H1 (cell line): ENCODE measurements around the gene GLG1.

Experiments
- ASH2L ChIP-seq: fragments of 200-600, 300-600 bp; sonication (generic); IDR thresholded peaks from one replicate; pipeline ENCODE4 v1.7.1; 2017; ENCODE audit warnings: low read length
- ATF2 ChIP-seq: IDR thresholded peaks from 2 replicates; pipeline ENCODE4 v1.6.1; 2012; ENCODE audit warnings: low read length, inconsistent platforms
- CHD2 ChIP-seq: IDR thresholded peaks from 2 replicates; pipeline ENCODE4 v1.6.1; 2012; ENCODE audit warnings: low read length, improper control_type of control experiment
- CTCF ChIP-seq, 3 experiments: IDR thresholded peaks; 1 replicate in 2 of 3; 2 replicates in 1 of 3; pipeline versions ENCODE4 v1.5.1 to v1.6.1; 2011; ENCODE audit warnings: low read length in 3 of 3, mild to moderate bottlenecking in 3 of 3, inconsistent platforms in 2 of 3, low read depth in 1 of 3, moderate library complexity in 1 of 3; ENCODE audit not compliant: insufficient read depth in 1 of 3; ENCODE audit errors: control extremely low read depth in 1 of 3
- EP300 ChIP-seq, 2 experiments: IDR thresholded peaks; 1 replicate in 1 of 2; 2 replicates in 1 of 2; pipeline ENCODE4 v1.6.1; 2011 to 2012; ENCODE audit warnings: low read depth in 2 of 2, low read length in 2 of 2, mild to moderate bottlenecking in 2 of 2, borderline replicate concordance in 1 of 2, inconsistent platforms in 1 of 2, moderate library complexity in 1 of 2
- EZH2 ChIP-seq: fragments of 200-600 bp; sonication (generic); IDR thresholded peaks from 2 replicates; pipeline ENCODE4 v1.7.1; 2012; ENCODE audit warnings: low read depth, mild to moderate bottlenecking, moderate library complexity, low read length, inconsistent platforms; ENCODE audit not compliant: severe bottlenecking
- KDM1A ChIP-seq: fragments of 200-600, 300-600 bp; sonication (generic); IDR thresholded peaks from 2 replicates; pipeline ENCODE4 v1.7.1; 2016; ENCODE audit warnings: mild to moderate bottlenecking, low read length, borderline replicate concordance
- MAFK ChIP-seq: IDR thresholded peaks from 2 replicates; pipeline ENCODE4 v1.6.1; 2012; ENCODE audit warnings: low read depth, mild to moderate bottlenecking, improper control_type of control experiment, low read length
- MAX ChIP-seq: IDR thresholded peaks from 2 replicates; pipeline ENCODE4 v1.6.1; 2012; ENCODE audit warnings: inconsistent platforms
- POLR2A ChIP-seq, 2 experiments: IDR thresholded peaks; 1 replicate in 1 of 2; 2 replicates in 1 of 2; pipeline ENCODE4 v1.6.1; 2011; ENCODE audit warnings: low read depth in 2 of 2, low read length in 2 of 2, mild to moderate bottlenecking in 2 of 2; ENCODE audit errors: control extremely low read depth in 1 of 2
- POLR2AphosphoS5 ChIP-seq: IDR thresholded peaks from 2 replicates; pipeline ENCODE4 v1.6.1; 2011; ENCODE audit warnings: low read depth, low read length
- POU5F1 ChIP-seq: IDR thresholded peaks from 2 replicates; pipeline ENCODE4 v1.6.1; 2011; ENCODE audit warnings: low read depth, mild to moderate bottlenecking, low read length, moderate library complexity
- SP1 ChIP-seq: IDR thresholded peaks from 2 replicates; pipeline ENCODE4 v1.6.1; 2011; ENCODE audit warnings: low read depth, low read length
- TAF1 ChIP-seq: IDR thresholded peaks from 2 replicates; pipeline ENCODE4 v1.6.1; 2011; ENCODE audit warnings: mild to moderate bottlenecking, low read depth, low read length

GRCh38 chr16:74578838-74579237, 28.1 kb downstream of the GLG1 start:
- TF ChIP-seq MAFK = no peak
- no peak for TF ChIP-seq CTCF (IDR thresholded peaks at IDR 0.05; ENCODE audit: control extremely low read depth in 1 of 3, insufficient read depth in 1 of 3, low read depth in 1 of 3, low read length in 3 of 3)
- TF ChIP-seq ATF2 = no peak
- TF ChIP-seq EP300 (IDR thresholded peaks at IDR 0.05; ENCODE audit: borderline replicate concordance in 1 of 2, low read depth in 2 of 2, low read length in 2 of 2) = no peak
- TF ChIP-seq POLR2A (IDR thresholded peaks at IDR 0.05; ENCODE audit: control extremely low read depth in 1 of 2, low read depth in 2 of 2, low read length in 2 of 2) = no peak
- TF ChIP-seq POLR2AphosphoS5 = no peak
- no peak for TF ChIP-seq POU5F1
- TF ChIP-seq EZH2 = no peak
- no peak for TF ChIP-seq TAF1
- TF ChIP-seq SP1 = no peak
- no peak for TF ChIP-seq MAX
- no peak for TF ChIP-seq ASH2L
- no peak for TF ChIP-seq KDM1A
- TF ChIP-seq CHD2 = no peak
